ENCODE results near the gene CDON.
"Not testable (repeated sequence)": the region's sequence is repeated elsewhere in the genome, so short reads cannot be mapped to it uniquely, and the experiment has no call there.

DNA sequence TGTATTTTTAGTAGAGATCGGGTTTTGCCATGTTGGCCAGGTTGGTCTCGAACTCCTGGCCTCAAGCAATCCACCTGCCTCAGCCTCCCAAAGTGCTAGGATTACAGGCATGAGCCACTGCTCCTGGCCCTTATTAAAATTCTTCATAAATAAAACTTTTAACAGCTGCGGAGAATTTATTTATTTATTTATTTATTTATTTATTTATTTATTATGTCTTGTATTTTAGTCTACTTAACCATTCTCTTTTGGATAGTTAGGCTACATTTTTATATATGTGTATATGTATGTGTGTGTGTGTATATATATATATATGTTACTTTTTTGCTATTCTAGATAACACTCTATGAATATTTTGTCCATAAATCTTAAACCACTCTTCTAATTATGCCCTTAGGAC lies 34.1 kb downstream of the CDON start:
- not testable (repeated sequence) for TF ChIP-seq CTCF (IDR thresholded peaks at IDR 0.05; ENCODE audit: insufficient read depth, low read length, poor library complexity, severe bottlenecking); EZH2phosphoT487 (conservative IDR thresholded peaks at IDR 0.05; ENCODE audit: low read length)

Data from SU-DHL-6 (cell line).